WI38 (cell line): ENCODE data around the gene NFASC.

ENCODE experiments used
- H3K4me3 ChIP-seq: 2 replicates; pipeline ENCODE4 v1.5.1; 2011; ENCODE audit warnings: low read depth, mild to moderate bottlenecking, control low read depth, low read length
- CTCF ChIP-seq: IDR thresholded peaks from 2 replicates; pipeline ENCODE4 v1.5.1; 2012; ENCODE audit warnings: low read depth, mild to moderate bottlenecking, control low read depth, low read length

NFASC gene

GRCh38 chr1:204924013-204924759 is 53.5 kb downstream of the NFASC start:
- TF ChIP-seq CTCF, result no peak
- no peak overlapping the region for H3K4me3 ChIP-seq

DNA sequence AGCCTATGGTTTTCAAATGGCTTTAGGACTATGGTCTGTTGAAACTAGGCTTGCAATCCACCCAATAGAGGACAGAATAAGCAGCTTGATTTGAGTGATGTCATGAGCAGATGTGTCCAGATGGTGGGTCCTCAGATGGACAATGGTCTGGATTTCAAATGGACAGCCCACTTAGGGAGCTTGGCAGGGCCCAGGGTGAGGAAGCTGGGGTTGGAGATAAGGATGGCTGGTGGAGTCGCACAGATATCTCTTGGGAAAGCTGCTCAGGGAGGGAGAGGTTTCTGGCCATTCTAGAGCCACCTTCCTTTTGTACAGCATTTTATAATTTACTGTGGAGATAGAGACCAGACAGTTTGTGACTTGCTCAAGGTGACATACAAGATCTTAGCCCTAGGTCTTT is 55.0 kb downstream of the NFASC start:
- no peak for TF ChIP-seq CTCF
- H3K4me3 ChIP-seq, result no peak overlapping the region

GRCh38 chr1:204927673-204928641 is 57.3 kb downstream of the NFASC start:
- no peak for TF ChIP-seq CTCF

DNA sequence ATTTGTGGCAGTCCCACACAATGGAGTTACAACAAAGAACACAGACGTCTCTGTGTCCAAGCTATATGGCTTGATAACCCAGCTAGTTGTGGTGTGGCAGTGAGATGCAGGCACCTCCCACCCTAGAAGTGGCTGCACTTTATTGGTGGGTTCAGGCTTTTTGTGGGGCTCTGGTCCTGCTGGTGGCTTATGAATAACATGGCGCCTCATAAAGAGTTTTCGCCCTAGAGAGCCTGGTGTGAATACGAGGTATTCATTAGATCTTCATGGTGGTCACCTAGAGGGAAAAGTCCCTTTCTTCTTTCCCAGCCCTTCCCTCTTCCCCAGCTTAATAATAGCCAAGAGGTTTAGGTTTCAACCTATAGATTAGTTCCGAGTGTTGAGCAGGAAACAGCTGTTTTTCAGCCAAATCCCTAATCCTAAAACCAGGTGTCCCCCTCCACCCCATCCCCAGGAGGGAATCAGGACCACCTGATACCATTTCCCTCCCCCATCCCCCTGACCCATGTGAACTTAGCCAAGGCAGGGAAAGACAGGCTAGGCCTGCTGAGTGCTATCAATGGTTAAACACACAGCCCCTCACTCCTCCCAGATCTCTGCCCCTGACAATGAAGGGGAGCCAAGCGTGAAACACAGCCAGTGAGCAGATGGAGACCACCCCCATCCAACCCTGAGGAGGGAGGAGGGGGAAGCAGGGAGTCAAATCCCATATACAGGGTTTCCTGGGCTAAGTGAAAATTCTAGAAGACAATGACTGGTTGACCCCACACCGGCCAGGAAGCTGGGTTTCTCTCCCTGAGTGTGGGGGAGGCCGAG is 58.2 kb downstream of the NFASC start:
- no peak for TF ChIP-seq CTCF

More at GRCh38 chr1:204927673-204928641, 57.3 kb downstream of the NFASC start:
- no peak overlapping the region for H3K4me3 ChIP-seq

DNA sequence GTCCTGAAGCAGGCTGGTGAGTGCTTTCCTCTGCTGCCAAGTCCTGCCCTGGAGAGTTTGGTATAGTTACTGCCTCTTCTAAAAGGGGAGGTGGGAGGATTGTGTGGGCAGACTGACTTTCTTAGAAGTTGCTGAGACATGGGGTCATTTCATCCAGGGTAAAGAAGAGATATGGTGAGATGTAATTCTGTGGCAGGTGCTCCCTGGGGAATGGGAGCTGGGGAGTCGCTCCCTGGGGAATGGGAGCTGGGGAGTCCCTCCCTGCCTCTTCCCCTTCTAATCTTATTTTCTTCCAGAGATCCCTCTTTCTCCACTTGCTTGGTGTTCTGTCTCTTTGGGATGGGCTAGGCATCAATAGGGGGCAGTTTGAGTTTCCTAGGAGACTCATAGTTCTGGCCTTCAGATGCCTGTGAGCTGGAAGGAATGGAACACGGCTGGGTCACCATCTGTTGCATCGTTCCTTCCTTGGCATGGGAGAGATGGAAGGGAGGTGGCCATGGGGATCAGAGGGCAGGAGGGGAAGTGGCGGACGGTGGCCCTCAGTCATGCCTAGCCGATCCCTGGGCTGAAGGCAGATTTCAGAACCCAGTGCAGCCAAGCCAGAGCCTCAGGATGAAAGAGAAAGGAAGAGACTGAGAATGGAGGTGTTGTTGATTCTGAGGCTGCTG is 59.0 kb downstream of the NFASC start:
- no peak for TF ChIP-seq CTCF

More for the DNA sequence above, 58.2 kb downstream of the NFASC start:
- H3K4me3 ChIP-seq, result no peak overlapping the region

GRCh38 chr1:204930155-204930523 is 59.5 kb downstream of the NFASC start:
- H3K4me3 ChIP-seq, result no peak overlapping the region
- TF ChIP-seq CTCF, result no peak

More for the DNA sequence above, 59.0 kb downstream of the NFASC start:
- no peak overlapping the region for H3K4me3 ChIP-seq
